Measurements from ENCODE around the gene IQGAP2.

The IQGAP2 gene

DNA sequence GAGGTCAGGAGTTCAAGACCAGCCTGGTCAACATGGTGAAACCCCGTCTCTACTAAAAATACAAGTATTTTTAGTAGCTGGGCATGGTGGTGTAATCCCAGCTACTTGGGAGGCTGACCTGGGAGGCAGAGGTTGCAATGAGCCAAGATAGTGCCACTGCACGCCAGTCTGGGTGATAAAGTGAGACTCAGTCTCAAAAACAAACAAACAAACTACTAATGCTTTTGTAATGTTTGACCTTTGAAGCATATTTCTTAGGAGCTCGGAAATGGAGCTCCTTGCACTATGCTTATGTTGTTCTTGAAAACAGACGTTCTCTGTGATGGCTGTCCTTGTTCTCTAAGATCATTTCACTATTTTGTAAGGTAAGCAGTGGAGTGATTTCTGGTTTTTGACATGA is 214.1 kb downstream of the IQGAP2 start:
- no peak for DNase-seq

DNA sequence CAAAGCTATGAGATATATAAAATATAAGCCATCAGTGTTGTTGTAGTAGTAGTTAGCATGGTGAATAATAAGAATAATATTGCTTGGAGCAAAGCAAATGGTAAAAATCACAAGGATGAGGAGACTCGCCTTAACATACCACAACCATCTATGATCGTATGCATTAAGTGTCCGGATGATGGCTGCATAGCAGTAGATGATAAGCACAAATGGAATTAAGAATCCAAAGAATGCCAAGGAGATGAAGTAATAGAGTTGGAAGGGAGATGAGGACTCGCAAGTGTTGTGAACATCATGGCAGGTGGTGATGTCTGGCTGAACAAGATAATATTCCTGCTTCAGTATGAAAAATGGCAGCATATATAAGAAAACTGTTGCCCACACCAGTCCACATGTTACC is 214.6 kb downstream of the IQGAP2 start:
- no peak for DNase-seq

DNA sequence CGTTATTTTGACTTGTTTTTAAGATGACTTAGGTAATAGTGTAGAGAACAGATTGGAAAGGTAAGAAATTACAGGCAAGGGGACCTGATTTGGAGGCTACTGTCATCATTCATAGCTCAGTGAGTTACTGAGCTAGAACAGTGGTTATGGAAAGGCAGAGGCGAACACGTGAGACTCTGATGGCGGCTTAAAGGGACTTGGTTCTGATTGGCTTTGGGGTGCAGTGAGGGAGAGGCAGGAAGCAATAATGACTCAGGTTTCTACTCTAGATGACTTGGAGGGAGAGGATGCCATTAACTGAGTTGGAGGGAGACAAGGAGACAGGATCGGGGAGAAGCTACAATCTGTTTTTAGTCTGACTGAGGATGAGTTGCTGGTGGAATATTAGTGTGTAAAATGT is 217.1 kb downstream of the IQGAP2 start:
- no peak for DNase-seq

DNA sequence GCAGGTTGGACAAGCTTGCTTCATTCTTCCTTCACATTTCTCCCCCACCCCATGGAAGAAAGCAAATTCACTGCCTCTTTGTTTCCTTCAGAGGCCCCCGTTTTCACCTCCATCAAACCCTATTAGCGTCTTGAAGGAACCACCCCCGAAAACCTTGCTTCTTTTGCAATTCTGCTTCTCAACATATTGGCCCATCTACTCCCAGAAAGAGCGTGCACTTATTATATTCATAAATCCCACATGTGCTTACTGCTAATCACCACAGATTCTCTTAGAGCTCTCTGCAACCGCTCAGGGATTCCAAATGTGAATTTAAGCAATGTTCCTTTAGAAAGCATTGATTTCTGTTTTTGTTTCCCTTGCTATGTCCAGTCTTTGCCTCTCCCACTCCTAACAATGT is 219.0 kb downstream of the IQGAP2 start:
- no peak for DNase-seq

DNA sequence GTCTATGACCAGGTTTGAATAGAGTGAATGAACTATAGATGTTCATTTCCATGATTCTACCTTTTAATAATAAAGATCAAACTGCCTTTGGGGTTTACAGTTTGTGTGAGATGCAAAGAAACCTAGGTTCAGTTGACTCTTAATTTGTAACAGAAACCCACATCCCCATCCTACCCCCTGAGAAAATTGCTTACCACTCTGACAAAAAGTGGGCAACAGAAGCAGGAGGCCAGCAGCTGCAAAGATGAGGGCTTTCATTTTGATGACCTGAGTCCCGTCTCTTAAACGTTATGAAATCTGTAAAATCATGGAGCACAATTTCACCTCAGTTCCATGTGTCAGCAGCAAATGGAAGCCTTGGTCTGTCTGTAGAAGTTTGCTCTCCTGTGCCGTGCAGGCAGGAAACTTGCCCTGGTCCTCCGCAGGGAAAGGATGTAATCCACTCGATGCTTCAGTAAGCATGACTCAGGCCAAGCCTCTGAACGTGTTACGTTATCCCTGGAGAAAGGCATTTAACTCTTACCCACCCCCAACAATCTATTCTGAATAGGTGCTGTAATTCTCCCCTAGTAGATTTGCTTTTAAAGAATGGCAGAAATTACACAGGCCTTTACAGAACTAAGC is 220.0 kb downstream of the IQGAP2 start, which contains the start of gene F2RL2:
F2RL2 (minus strand) TSS at position 431 of the 624 bp plus-strand sequence; CDS start at position 258, 173 bp downstream.
- no peak for DNase-seq

DNA sequence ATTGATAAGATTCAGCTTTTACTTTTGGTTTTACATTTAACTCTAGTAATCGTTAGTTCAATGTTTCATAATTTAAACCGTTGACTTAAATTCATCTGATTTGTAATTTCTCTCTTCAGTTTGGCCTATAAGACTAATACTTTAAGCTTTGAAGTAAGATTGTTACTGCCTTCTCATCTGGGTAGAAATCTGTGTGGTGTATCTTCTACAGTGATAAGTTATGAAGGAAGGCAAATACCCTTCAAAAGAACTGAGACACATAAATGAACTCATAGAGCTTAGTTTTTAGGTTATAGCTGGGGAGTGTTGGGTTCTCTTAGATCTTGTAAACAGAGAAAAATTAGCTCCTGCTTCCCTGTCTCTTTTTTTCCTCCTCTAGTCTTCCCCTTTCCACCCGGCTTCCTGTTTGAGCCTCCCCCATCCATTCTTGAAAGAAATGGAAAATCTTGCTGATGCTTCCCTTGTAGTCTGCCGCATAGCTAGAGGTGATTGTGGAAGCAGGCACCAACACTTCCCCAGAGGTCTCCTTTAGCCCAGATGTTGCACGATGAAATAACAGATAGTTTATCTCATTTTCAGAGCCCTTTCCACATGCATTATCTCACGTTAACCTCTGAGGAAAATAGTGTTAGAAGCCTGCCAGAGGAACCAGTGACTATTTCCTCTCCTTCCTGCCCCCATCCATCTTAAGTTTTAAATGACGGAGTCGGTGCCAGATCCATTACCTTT is 222.2 kb downstream of the IQGAP2 start:
- no peak for DNase-seq

DNA sequence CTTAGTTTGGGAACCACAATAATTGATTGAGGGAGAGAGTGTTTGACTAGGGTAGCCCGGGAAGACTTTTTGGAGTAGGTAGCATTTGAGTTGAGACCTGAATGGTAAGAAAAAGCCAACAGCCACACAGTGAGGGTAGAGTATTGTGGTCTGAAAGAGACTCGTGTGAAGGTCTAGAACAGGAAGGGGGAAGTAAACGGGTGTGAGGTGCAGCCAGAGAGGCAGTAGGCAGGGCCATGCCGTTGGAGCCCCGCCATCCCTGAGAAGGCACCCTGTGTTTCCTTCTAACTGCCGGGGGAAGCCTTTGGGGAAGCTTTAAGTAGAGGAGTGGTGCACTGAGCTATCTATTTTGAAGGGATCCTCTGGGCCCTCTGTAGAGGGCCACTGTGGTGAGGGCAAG is 223.7 kb downstream of the IQGAP2 start:
- peak; percentile 46 for DNase-seq

DNA sequence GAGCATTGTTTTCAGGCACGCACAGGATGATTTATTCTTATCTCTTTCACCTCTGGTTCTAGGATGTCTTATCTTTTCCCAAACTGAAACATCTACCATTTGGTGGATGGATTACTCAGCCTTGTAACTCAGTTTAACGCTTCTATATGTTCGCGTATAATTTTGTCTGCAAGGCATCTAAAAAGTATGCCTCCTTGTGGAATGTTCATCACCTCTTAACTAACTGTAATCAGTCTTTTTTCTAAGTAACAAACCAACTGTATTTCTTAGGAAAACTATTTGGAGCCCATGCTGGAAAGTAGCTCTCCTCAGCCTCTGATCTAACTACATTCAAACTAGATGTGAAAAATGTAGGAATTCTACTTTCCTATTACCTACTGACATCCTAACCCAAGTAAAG is 231.6 kb downstream of the IQGAP2 start:
- DNase-seq, result no peak

DNA sequence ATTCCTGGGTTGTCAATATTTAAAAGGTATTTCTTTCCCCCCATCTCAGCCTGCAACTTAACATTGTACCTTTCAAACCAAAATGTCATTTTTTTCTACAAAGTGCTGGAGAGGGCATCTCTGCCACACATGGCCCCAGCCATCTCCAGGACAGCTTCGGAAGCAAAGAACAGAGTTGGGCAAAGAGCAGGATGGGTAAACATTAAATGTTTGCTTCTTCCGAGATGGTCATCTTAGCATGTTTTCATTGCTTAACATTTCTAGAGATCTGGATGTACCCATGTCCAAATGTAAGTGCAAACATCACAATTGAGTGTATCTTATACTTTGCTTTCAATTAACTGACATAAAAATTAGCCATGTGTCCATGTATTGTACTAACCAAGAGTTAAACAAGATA is 234.4 kb downstream of the IQGAP2 start:
- DNase-seq, result no peak

DNA sequence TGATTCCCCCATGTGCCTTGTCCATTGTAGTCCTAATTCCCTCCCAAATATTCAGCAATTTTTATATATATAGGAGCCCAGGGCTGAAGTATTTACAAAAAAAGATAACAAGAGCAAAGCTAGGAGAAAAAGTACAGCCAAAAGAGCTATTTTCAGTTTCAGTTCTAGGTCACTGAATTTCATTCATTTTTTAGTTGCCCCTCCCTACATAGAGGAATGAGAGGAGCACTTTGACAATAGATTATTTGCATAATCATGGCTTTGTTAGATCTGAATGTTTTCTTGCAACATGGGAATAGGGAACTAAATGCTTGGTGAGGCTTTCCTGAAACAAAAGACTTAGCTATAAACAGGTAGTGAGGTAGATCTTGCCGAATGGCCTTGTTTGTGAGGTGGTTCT is 235.4 kb downstream of the IQGAP2 start:
- peak; percentile 38 for DNase-seq

DNA sequence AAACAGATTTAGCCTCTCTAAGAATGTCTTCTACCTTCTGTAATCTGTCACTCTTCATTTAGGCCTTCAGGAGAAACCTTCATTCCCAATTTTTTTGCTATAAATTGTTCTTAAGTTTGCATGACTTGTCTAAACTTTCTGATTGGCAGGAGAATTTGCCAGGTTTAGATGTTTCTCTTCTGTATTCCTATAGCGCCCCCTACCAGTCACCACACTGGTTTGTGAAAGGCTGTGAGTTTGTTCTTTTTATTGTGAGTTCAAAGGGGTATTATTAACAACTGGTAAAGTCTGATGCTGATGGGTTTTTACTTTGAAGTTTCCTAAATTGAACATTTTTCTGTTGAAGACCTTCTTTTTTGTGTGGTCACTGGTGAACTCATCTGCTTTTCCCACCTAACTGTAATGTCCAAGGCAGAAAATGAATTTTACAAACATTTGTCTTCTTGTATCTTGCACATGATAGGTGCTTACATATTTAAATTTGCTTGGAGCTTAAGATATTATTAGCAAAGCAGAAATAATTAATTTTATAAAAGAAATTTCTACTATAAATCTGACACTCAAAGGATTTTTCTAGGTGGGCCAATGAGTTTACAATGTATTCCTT is 238.5 kb downstream of the IQGAP2 start:
- peak; percentile 40 for DNase-seq

DNA sequence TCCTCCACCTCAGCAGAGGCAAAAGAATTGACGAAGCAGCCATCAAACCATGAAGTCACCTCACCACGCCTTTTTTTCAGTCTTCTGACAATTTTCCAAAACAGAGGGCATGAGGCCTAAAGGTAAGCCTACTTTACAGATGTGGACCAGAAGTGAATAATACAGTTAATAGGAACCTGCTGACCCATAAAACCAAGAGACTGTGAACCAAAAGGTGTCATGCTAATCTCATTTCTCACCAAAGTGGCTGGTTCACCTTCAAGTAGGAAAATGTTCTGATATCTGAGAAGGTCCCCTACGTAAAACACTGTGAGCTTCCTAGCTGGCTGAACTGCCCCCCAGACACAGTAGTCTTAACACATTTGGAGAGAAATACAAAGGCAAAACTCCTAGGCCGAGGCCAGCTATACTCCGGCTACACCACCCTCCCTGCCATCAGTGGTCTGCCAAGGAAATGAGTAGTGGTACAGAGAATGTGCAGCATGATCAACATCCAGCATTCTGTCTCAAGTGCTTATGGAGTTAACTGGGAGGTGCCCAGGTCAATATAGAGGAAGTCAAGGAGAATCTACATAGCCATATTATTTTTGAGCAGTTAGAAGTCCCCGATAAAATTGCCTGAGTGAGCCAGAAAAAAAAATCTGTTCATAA is 239.4 kb downstream of the IQGAP2 start:
- no peak for DNase-seq

DNA sequence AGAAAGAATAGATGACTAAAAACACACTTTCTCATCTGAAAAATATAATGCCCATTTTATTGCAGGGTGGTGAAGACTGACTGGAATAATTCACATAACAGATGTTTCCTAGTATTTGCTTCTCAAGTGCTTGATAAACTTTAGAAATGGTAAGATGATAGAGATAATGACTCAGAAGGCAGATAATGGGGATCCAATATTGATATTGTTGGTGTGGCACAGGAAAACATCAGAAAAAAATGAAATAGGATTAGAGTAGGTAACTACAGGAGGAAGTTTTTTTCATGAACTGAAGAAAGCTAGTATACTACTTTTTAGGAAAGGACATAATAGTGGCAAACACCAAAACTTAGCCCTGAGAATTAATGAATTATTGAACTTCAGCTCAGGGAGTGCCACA is 240.3 kb downstream of the IQGAP2 start:
- DNase-seq, result no peak

DNA sequence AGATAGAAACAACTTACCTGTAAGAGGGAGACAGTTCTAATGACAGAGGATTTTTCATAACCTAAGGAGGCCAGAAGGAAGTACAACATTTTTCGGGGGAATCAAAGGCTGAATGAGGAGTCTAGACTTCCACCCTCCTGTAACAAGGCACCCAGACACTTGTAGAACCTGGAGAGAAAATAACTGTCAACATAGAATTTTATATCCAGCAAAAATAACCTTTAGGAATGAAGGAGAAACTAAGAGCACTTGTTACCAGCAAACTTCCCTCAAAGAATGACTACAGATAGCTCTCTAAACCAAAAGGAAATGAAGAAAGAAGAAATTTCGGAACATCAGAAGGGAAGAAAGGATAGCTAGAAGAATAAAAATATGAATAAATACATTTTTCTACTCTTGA is 246.1 kb downstream of the IQGAP2 start:
- DNase-seq, result no peak

DNA sequence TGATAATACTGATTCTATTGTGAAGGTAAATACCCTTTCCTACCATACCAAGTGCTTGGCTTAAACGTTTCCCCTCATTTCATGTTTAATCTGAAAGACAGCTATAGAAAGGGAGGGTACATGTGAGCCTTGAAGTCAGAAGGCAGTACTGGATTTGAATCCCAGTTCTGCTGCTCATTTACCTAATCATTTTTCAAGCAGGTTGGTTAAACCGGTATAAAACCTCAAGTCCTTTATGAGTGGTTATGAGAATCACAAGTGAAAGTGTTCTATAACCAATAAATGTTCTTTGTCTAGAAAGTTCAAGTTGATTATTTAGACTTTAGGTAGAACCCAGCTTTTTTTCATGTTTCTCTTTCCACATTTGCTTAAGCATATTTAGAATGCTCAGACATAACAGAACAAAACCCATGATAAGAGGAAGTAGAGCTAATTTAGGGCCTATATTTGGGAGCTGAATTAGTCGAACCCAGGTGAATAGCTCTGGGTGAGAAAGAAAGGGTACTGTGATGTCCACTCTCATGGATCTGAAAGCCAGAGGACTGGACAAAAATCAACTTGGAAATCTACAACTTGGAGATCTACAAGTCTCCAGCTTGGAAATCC is 249.8 kb downstream of the IQGAP2 start:
- peak; percentile 2 for DNase-seq

DNA sequence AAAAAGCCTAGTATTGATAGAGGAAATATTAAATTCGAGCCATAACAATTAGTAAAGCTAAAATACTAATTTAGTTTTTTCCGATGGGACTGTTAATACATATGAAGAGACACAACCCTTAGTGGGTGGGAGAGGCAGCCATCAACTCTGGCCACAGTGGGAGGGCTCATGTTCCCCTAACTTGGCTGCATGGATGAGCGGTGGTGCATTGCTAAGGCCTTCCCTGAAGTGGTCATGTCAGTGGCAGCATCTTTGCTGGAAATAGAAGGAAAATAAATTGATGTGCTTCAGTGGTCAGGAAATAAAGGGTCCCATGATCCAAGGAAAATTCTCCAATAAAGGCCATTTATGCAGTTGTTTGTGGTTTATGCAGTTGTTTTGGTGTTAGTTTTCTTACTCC is 254.0 kb downstream of the IQGAP2 start:
- DNase-seq, result no peak

DNA sequence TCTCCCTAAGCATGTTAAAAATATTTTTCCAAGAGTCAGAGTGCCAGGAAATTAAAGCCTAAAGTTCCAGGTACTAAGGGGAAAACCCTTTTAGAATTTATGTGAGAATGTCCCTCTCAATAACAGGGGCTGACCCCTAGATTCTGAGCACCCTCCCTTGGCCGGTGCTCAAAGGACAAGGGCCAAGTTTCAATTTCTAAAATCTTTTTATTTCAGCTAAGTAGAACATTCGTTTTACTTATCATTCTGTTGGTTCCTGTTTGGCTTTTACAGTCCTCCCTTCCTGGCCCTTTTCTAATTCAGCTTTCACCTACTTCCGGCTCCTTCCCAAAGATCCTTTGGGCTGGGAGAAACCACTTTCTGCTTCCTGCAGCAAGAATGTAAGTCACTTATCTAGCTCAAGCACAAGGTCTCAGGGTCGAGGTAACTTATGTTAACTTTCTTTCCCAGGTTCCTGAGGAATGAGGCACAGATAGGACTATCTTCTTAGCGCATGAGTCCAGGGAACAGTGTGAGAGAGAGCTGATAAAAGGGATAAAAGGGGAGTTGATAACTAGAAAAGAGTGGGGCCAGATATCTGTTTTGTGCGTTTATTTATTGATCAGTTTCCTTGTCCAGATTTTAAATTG is 254.7 kb downstream of the IQGAP2 start:
- no peak for DNase-seq

DNA sequence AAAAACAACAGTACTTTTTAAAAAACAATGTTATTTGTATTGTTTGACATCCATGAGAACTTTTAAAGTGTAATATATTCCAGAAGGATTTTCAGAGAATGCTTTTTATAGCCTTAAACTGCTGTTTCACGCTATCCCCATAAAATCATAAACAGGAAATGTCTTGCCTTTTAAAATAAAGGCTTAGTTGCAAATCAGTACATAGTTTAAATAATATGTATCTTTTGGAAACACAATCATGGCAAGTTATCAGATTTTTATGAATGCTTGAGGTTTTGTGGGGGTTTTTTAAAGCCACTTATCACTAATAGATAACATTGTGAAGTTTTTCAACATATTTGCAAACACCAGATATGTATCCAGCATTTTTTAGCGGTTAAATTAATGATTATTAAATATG is 257.3 kb downstream of the IQGAP2 start:
- no peak for DNase-seq

DNA sequence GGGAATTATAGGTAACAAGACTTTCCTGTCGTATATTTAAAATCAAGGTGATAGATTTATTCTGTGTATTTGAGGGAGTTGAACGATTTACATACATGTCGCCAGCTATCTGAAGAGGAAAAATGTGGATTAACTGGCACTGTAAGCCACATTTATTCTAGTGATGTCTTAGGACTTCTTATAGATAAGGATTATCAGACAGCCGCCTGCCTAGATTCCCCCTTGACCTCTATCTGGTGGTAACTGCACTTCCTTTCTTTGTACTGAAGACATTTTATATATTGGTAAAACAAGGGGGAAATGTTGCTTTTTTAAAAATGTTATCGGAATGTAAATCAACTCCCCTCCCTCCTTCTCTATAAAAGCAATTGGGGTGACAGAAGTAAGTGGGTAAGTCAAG is 259.4 kb downstream of the IQGAP2 start:
- DNase-seq, result no peak

DNA sequence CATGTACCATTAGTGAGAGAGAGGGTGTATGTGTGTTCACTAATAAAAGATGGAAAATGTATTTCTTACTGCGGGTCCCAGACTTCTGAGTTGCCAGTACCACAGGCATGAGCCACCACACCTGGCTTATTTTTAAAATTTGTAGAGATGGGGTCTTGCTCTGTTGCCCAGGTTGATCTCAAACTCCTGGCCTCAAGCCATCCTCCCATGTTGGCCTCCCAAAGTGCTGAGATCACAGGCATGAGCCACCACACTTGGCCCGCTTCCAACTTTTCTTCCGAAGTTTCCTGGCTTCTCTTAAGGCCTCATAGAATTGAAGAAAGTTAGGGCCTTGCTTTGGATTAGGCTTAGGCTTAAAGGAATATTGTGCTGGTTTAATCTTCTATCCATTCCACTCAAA is 260.5 kb downstream of the IQGAP2 start:
- DNase-seq, result no peak

DNA sequence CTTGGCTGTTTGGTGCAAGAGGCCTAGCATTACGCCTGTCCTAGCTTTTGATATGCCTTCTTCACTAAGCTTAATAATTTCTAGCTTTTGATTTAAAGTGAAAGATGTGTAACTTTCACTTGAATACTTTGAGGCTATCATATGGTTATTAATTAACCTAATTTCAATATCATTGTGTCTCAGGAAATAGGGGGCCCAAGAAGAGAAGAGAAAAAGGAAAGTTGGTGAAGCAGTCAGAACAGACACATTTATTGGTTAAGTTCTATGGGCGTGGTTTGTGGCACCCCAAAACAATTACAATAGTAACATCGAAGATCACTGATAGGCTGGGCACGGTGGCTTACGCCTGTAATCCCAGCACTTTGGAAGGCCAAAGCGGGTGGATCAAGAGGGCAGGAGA is 261.0 kb downstream of the IQGAP2 start:
- no peak for DNase-seq

DNA sequence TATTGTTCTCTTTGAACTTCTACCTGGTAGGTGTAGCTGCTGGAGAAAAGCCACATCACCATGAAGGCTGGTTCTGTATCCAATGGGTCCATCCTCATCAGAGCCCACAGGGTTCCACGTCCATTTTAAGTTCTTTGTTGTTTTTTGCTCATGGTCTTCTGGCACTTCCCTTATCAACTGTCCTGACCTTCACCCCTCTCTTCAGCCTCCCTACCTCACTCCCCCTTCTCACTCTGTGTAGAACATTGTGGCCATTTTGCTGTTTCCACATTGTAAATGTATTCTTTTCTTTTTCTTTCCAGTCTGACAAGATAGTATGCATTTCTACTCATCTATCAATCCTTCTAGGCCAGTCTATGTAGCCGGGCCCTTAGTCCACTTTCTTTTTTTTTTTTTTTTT is 264.4 kb downstream of the IQGAP2 start:
- DNase-seq, result no peak

DNA sequence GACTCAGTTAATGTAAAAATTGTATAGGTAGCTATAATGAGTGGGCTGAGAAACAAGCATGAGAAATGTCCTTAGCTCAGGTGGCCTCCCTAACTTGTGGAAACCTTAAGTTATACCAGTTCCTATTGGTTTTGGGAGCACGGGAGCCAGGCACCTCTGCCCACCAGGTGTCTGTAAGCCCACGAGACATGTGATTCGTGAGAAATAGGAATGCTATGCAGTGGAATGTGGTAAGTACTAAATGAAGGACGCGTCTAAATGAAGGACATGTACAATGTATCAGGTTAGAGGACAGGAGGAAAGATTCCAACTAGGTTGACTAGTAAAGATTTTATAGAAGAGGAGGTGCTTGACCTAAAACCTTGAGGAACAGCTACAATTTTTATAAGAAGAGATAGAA is 266.2 kb downstream of the IQGAP2 start:
- no peak for DNase-seq
